Measurements from ENCODE around the gene ABCC9.

The ABCC9 gene

GRCh38 chr12:21773806-21774205, 167.4 kb downstream of the ABCC9 start:
- DNase-seq (ENCODE audit: low spot score): no peak

DNA sequence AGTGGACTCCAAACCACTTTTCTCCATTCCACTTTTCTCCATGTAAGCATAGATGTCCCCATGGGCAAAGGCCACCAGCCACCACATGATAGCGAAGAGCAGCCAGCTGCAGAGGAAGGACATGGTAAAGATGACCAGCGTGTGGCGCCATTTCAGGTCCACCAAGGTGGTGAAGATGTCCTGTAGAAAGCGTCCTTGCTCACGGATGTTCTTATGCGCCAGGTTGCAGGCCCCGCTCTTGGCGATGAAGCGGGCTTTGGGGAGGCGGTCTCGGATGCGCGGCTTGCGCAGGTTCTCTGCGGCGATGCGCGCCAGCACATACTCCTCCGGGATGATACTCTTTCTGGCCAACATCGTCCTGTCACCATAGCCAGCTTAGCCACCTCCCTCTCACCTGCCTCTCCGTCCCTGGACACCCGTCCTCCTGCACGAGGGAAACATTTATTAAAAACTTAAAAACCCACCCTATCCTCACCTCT, 167.9 kb downstream of the ABCC9 start:
- DNase-seq (ENCODE audit: low spot score): no peak

- DNase-seq (ENCODE audit: low spot score): no peak
These were observed 169.9 kb downstream of the ABCC9 start for GRCh38 chr12:21771311-21771710.

- no peak for DNase-seq (ENCODE audit: low spot score)
These were observed 171.9 kb downstream of the ABCC9 start for GRCh38 chr12:21769307-21769706.

GRCh38 chr12:21766403-21766802, 174.8 kb downstream of the ABCC9 start:
- DNase-seq (ENCODE audit: low spot score): no peak

GRCh38 chr12:21764950-21765349, 176.3 kb downstream of the ABCC9 start:
- no peak for DNase-seq (ENCODE audit: low spot score)

DNA sequence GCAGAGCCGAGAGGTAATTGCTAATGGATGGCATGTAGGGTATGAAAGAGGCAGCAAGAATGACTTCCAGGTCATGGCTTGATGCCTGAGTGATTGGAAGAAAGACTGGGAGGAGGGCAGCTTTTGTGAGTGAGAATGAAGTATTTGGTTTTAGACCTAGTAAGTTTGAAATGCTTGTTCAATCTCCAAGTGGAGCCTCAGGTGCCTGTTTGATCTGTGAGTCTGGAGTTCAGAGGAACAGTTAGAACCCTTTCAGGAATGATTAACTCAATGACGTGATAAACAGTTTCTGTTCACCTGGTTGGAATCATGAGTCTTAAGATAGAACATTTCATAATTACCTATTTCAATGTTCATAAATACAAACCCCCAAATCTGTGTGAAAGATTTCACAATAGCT, 177.2 kb downstream of the ABCC9 start:
- no peak for DNase-seq (ENCODE audit: low spot score)

- no peak for DNase-seq (ENCODE audit: low spot score)
These were observed 177.7 kb downstream of the ABCC9 start for GRCh38 chr12:21763531-21763930.

DNA sequence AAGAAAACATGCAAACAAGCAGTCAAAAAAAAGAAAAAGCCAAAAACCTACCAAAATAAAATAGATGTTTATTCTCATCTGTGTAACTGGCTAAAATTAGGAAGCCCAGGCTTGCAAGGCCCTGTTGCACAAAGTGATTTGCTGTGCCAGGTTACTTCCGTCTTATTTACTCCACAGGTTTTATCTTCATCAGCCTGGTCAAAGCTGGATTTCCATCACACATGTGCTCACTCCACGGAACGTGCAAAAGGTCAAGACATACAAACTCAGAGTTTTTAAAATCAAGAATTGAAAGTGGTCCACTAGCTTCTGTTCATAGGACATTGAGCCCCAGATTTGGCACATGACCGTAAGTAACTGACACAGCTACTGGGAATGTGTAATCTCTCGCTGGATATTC, 181.5 kb downstream of the ABCC9 start:
- no peak for DNase-seq (ENCODE audit: low spot score)

DNA sequence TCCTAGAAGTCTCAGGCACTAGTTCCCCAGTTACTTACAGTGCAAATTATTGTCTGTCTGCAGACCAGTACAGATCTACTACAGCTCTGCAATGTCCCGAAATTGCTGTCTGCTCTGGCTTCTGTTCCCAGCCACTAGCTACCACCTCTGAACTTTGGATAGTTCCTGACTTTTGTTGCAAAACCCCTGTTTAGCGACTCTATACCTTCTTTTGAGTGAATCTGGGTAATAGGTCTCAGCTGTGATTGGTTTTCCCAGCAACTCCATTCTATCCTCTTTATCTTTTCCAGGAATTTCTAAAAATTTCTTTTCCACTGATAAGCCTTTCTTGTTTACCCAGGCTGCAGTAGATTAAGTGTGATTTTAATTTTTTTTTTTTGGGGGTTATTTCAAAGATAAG, 183.5 kb downstream of the ABCC9 start:
- no peak for DNase-seq (ENCODE audit: low spot score)

- no peak for DNase-seq (ENCODE audit: low spot score)
These were observed 184.5 kb downstream of the ABCC9 start for GRCh38 chr12:21756699-21757098.

DNA sequence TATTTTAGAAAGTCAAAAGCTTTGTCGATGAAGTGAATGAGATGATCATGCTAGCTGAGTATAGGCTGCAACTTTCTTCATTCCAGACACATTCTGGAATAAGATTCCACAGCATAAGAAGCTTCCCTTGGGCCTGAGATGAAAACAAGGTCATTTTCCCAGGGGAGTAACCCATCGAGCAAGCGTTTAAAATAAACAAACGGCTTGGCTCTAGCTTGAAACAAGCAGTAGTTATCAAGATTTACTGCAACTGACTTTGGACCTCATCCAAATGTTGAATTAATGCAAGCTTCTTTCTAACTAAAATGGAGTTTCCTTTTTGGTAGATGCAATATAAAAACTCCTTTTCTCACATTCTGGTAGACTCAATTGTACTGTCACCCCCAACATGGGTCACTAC, 189.7 kb downstream of the ABCC9 start:
- DNase-seq (ENCODE audit: low spot score): no peak
